Activated CD4-positive, alpha-beta T cell treated with anti-CD3 and anti-CD28 coated beads for 24 hours (primary cell): ENCODE measurements around the gene DYSF.
"Not testable (repeated sequence)": the region's sequence is repeated elsewhere in the genome, so short reads cannot be mapped to it uniquely, and the experiment has no call there.

Experiments used
- DNase-seq, 2 donors: peaks; one replicate each; pipeline ENCODE4 v3.0.0-alpha.2; 2020; ENCODE audit warnings: low read depth in 2 of 2

Gene DYSF

DNA sequence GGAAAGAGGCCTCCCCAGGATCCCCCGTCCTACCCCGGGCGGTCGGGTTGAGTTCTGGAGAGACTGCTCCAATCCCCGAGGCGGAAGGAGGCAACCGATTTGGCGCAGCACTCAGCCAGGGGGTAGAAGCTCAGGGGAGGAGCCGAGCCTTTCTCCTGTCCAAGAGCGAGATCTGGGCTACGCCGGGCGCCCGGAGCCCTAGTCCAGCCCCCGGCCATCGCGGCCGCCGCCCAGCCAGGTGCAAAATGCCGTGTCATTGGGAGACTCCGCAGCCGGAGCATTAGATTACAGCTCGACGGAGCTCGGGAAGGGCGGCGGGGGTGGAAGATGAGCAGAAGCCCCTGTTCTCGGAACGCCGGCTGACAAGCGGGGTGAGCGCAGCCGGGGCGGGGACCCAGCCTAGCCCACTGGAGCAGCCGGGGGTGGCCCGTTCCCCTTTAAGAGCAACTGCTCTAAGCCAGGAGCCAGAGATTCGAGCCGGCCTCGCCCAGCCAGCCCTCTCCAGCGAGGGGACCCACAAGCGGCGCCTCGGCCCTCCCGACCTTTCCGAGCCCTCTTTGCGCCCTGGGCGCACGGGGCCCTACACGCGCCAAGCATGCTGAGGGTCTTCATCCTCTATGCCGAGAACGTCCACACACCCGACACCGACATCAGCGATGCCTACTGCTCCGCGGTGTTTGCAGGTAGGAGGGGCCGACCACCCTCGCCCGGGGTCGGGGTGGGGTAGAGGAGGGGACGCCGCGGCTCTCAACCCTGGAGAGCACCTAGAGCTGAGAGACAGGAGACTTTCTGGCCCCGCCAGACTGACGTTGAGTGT is at the start of gene DYSF:
Gene DYSF (plus strand): TSS at position 158 of the 817 bp plus-strand sequence.
- no peak for DNase-seq

DNA sequence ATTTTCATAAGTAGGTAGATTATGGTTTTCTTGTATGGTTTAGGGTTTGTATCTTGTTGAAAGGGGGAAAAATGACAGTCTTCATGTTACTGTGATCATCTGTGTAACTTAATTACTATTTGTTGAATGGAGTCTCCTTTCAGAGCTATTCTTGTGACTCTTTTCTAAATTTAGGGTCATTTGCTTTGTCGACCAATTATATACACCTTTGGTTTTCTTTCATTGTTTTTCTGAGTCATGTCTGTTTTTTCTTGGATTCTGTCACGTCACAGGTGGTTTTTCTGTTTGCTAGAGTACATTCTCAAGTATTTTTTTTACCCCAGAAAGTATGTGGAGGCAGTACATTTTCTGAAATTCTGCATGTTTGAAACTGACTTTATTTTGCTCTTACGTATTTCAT is 43.8 kb upstream of the DYSF start:
- no peak for DNase-seq

DNA sequence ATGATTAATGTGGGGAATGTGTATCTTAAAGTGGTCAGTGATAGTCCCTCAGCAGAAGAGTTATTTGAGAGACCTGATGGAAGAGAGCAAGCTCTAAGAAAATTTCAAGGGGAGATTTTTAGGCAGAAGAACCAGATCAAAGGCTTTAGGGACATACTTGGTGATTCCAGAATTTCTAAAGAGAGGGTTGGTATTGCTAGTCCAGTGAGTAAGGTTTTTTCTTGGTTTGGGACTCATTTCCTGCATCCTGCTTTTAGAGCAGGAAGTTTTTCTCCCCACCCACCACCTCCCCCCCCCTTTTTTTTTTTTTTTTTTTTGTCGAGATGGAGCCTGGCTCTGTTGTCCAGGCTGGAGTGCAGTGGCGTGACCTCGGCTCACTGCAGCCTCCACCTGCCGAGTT is 42.7 kb upstream of the DYSF start:
- DNase-seq, result no peak

DNA sequence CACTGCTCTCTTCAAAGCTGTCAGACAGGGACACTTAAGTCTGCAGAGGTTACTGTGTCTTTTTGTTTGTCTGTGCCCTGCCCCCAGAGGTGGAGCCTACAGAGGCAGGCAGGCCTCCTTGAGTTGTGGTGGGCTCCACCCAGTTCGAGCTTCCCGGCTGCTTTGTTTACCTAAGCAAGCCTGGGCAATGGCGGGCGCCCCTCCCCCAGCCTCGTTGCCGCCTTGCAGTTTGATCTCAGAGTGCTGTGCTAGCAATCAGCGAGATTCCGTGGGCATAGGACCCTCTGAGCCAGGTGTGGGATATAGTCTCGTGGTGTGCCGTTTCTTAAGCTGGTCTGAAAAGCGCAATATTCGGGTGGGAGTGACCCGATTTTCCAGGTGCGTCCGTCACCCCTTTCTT is 36.5 kb upstream of the DYSF start:
- DNase-seq, result not testable (repeated sequence)

DNA sequence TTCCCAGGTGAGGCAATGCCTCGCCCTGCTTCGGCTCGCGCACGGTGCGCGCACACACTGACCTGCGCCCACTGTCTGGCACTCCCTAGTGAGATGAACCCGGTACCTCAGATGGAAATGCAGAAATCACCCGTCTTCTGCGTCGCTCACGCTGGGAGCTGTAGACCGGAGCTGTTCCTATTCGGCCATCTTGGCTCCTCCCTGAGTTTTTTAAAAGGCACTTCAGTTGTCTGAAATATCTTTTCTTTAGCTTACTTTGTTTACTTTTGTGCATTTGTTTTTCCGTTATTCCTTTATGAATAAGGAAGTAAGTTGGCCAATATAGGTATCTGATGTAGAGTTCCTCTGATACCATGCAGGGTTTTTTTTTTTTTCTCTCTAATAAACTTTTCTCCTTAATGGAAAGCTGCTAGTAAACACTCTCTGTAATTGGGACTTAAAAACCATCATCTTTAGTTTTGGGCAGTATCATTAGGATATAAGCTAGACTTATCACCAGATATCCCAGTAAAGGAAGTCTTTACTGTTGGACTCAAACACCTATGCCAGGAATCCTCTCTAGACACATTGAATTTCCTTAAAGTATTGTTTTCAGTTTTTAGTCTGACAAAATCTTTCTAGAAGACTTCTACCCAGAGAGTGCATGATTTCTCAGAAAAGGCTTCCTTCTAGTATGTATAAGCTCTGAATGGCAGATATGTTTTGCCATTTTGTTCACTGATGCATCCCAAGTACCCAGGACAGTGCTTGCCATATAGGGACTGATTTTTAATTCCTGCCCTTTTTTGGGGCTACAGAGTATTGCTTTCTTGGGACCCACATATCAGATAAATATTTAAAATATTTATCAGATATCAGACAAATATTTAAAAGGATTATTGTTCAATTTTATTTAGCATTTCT is 35.8 kb upstream of the DYSF start:
- no peak for DNase-seq

DNA sequence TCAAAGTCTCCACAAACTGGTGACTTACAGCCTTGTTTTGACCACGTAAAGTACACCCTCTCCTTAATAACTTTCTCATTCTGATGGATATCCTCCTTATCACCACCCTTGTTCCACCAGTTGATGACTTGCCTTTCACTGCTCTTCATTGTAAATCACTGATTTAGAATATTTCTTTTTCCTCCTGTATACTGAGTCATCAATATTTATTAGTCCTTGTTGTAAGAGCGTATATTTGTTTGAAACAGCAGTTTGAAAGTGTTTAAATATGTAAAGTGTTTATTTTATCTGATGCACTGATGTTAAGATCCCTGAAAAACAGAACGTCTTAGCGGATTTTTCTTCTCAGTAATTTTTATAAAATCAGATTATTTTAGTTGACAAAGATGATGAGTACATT is 34.2 kb upstream of the DYSF start:
- DNase-seq, result no peak

DNA sequence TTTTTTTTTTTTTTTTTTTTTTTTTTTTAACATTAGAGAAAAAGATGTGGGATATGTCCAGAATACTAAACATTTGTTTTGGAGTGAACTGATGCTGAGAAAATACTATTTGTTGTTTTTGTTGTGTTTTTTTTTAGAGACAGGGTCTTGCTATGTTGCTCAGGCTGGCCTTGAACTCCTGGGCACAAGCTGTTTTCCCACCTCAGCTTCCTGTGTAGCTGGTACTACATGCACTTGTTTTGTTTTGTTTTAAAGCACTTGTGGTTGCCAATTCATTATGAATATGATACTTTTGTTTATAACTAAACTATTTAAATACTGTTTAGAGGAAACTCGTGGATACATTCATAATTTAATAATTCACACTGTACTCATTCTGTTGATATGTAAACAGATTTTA is 33.4 kb upstream of the DYSF start:
- no peak for DNase-seq

DNA sequence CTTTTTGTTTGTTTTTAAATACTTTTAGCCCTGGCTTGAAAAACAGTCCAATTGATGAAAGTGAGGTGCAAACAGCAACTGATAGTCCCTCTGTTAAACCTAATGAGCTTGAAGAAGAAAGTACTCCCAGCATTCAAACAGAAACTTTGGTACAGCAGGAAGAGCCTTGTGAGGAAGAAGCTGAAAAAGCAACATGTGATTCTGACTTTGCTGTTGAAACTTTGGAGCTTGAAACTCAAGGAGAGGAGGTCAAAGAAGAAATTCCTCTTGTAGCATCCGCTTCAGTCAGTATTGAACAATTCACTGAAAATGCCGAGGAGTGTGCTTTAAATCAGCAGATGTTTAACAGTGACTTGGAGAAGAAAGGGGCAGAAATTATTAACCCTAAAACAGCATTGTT is 30.6 kb upstream of the DYSF start:
- DNase-seq, result no peak

DNA sequence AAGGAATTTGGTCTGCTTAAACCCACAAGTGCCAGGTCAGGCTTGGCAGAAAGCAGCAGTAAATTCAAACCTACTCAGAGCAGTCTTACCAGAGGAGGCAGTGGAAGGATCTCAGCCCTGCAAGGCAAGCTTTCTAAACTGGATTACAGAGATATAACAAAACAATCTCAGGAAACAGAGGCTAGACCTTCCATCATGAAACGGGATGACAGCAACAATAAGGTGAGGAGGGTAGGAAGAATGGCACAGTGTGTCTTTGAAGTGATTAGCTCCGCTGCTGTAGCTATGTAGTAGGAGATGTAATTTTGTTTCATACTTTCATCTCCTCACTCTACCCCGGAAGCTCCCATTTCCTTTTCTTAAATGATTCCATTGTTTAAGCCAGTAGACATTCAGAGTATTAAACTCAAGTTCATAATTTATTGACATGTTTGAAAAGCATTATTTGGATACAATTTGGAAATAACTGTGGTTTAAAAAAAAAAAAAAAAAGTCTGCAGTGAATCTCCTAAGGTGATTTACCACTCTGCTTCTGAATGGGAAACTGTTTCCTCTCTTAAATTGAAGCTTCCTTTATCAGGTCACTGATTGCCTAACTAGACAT is 29.4 kb upstream of the DYSF start:
- DNase-seq, result no peak

DNA sequence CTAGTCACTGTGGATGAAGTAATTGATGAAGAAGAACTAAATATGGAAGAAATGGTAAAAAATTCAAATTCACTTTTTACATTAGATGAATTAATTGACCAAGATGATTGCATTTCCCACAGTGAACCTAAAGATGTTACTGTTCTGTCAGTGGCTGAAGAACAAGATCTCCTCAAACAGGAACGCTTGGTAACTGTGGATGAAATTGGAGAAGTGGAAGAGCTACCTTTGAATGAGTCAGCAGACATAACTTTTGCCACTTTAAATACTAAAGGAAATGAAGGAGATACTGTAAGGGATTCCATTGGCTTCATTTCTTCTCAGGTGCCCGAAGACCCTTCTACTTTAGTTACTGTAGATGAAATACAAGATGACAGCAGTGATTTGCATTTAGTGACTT is 26.6 kb upstream of the DYSF start:
- no peak for DNase-seq

DNA sequence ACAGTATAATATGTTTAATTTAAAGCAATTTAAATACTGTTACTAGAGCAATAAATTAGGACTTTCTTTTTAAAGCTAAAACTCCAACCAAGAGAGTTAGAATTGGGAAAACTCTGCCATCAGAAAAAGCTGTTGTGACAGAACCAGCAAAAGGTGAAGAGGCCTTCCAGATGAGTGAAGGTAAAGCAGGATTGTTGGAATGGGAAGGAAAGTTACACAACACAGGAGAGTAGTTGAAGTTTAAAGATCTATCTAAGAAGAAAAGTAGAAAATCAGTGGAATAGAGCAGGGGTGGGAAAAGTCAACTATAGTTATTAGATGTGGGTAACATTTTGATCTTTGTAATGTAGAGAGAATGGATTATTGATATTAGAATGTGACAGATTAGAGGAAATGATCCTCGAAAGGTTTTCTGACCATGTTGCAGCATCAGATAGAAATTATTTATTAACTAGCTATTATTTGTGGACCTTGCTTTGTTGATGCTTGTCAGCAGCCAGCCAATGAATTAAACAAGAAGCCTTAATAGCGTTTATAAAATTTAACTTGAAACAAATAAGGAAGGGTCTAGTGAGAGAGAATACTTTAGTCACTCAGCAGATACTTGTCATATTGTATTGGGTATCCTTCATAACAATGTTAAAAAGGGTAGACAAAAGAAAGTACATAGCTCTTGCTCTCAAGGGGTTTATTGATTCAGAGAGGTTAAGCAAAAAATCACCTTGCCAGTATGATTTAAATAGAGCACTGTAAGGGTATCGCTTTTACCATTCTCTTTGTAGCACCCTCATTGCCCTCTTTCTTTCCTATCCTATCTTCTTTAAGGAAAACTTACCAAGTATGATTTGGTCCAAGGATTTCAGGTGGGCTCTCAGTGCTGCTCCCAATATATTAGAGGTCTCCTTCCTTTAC is 24.6 kb upstream of the DYSF start:
- no peak for DNase-seq

DNA sequence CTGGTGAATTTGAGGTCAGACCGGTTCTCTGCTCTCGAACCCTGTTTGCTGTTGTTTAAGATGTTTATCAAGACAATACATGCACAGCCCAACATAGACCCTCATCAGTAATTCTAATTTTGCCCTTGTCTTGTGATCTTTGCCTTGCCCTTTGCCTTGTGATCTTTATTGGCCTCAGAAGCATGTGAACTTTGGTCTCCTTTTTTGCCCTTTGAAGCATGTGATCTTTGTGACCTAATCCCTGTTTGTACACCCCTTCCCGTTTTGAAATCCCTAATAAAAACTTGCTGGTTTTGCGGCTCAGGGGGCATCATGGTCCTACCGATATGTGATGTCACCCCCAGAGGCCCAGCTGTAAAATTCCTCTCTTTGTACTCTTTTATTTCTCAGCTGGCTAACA is 8.2 kb upstream of the DYSF start:
- not testable (repeated sequence) for DNase-seq

DNA sequence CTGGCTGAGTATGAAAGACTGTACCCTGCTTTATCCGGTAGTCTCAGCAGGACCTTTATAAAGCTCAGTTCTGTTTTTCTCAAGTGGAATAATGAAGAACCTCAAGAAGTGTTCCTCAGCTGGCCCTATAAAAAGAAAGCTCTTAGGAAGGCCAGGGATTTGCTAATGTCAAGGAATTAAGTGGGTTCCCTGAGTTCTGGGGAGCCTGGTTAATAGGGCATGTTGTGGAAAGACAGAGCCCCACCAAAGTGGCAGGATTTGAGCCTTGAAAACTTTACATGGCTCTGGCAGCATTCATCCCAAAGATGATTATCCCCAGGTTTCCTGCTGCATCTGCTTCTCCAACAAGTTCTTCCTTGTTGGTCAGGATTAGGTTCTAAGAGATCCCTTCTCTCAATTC is 6.9 kb upstream of the DYSF start:
- no peak for DNase-seq

DNA sequence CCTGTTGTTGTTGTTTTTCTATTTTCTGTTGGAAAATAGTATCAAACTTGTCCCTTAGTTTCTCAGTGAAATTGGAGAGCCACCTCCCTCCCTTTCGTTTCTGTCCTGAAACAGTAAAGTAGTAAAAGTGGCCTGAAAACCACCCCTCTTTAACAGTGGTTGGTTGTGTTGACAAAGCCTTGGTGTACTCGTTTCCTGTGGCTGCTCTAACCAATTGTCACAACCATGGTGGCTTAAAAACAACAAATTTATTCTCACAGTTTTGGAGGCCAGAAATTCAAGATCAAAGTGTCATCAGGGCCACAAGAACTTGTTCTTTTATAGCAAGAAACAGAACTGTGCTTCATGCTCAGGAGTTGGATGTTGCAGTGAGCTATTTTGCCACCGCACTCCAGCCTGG is 4.0 kb upstream of the DYSF start:
- DNase-seq, result no peak

DNA sequence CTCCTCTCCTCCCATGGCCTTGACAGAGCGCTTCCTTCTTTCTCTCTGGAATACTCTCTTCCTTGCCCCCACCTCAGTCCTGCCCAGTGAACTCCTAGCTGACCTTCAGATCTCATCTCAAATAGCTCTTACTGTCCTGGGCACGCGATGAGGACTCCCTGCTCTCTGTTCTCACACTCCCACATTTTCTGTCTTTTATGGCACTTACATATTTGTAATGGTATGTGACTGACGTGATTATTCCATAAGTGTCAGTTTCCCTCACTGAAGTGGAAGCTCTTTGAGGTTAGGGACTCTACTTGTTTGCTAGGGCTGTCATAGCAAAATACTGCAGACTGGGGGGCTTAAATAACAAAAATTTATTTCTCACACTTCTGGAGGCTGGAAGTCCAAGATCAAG is 1.7 kb upstream of the DYSF start:
- DNase-seq, result no peak

DNA sequence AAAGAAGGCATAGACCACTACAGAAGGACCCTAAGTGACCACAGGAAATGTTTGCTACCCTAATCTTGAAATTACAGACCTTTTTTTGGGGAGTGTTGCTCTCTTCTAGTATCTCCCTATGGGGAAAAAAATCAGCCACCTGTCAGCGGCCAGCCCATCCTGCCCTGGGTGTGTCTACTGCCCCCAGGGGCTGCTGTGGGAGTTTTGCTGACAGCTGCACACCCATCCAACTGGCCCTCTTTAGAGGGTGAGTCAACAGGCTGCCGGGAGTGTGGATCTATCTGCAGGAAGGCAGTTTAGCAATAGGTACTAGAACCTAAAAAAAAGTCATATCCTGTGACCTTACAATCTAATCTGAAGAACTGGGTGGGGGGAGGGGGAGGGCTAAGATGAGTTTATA is 796 bp upstream of the DYSF start:
- no peak for DNase-seq

DNA sequence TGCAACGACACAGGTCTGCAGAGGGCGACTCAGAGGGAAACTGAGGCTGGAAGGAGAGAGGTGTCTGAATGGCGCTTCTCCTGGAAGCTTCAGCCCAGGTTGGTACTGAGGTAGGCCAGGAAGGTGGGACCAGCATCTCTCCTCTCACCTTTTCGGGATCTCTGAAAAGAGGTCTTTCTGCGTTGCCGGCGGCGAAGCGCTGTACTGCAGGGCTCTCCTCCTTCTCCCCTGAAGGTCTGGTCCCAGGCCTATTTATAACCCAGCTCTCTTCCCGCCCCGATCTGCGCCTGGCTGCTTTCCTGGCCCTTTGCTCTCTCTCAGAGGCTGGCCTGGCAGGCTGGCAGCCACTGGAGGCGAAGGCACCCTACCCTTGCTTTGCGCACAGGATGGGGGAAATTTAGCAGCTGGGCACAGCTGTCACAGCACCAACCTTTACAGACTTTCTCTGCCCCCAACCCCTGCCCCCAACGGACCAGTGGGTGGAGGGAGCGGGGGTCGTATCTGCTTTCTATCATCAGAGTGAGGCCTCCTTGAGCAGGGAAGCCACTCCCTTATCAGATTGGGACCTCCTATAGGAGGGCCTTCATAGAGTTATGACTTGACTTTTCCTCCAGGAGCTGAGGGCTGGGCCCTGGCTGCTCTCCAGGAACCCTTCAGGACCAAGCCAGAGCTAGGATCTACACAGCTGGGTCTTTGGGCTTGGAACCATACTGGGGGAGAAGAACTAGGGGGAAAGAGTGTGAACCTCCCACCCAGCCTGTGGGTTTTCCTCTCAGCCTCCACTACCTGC is 1.1 kb downstream of the DYSF start:
- no peak for DNase-seq

DNA sequence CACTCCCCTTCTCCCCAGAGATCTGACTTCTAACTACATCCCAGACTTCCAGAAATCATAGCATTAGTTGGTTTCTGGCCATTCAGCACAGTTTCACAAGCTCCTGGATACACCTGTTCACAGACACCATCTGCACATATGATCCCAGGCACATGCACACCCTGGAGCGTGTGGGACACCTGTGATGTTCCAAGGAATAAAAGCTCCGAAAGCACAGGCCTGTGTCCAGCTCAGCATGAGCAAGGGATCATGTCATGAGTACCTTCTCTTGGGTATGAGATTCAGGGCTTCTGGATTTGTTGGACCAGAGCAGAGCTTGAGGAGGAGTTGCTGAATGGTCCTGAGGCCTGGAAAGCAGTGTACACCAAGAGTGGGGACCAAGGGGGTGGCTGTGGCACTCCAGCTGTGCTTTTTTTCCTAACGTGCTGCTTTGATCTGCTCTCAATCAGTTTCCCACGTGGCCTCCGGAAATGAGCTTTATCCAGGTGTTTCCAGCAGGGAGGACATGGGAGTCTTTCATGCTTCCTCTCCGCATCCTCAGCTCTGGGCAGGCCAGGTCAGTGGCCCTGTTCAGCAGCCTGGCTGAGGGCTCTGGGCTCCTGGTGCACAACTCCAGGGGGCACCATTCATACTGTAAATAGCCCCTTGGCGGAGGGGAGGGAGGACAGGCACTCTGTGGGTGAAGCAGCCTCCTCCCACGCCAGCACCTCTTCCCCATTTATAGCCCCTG is 1.8 kb downstream of the DYSF start:
- no peak for DNase-seq

DNA sequence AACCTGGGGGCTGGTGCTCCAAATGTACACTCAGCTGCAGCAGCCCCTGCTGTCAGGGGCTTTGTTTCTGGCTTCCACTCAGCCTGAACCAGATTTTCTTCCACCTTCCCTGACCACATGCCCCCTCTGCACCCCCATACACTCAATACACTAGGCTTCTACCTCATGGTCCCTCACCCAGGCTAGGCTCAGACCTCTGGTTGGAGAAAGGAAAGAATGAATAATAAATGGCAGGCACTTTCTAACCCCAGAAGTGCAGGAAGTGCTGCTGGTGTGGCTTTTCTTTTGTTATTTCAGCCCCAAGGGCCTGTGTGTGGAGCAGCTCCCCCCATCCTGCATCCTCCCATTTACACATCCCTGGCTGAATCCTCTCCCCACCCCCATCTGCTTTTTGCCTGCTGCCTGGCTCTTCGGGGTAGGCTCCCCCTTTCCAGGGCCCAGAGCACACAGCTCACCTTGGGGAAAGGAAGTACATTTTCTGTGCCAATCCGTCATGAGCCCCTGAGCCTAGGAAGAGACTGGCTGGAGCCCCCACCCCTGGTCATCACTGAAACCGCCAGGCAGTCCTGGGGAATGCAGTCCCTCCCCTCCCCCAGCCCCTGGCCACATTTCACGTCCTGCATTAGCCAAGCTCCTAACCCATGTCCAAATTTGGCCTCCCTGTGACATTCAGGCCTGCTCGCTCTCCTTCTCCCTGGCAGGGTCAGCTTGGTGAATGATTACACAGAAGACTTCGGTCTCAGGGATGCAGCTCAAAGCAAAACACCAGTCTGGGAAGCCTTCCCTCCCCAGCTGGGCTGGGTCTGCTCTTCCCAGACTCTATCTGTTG is 2.6 kb downstream of the DYSF start:
- no peak for DNase-seq
